Large intestine (tissue), 3 donors: ENCODE results near the gene UBAC1. TPM values are rescaled to one million over a fixed set of nuclear protein-coding genes. Genes with fewer than 3 reads are reported as not detected.

Experiments used
- DNase-seq, 2 donors: peaks; one replicate each; pipeline versions ENCODE4 v3.0.0 to v3.0.0-alpha.2; 2013
- H3K27ac ChIP-seq: one replicate; pipeline ENCODE4 v1.5.1; 2013; ENCODE audit warnings: low read length
- H3K27me3 ChIP-seq: 2 replicates; pipeline ENCODE4 v1.6.1; 2013; ENCODE audit warnings: low read length; ENCODE audit not compliant: control insufficient read depth, insufficient read depth
- H3K36me3 ChIP-seq: 2 replicates; pipeline ENCODE4 v1.6.1; 2013; ENCODE audit warnings: low read length; ENCODE audit not compliant: control insufficient read depth, insufficient read depth
- H3K4me1 ChIP-seq: one replicate; pipeline ENCODE4 v1.6.1; 2013; ENCODE audit warnings: low read length; ENCODE audit not compliant: control insufficient read depth, insufficient read depth
- H3K4me3 ChIP-seq: one replicate; pipeline ENCODE4 v1.5.1; 2013; ENCODE audit warnings: low read length
- H3K9me3 ChIP-seq: one replicate; pipeline ENCODE4 v1.6.1; 2013; ENCODE audit warnings: mild to moderate bottlenecking, low read depth, low read length, moderate library complexity; ENCODE audit not compliant: control insufficient read depth
- WGBS: methylation state at CpG from one replicate; pipeline ENCODE4 v1.1.5; 2013; ENCODE audit warnings: low lambda C conversion rate; ENCODE audit not compliant: insufficient coverage; 5-methylcytosine and 5-hydroxymethylcytosine counted together
- polyA plus RNA-seq: library from polyadenylated mRNA; unstranded; fragments of 120-200 nt; gene quantifications from one replicate; pipeline ENCODE4 v1.2.1, GENCODE V29; 2013

UBAC1 gene
- polyA plus RNA-seq, 1 donor = 21.9 TPM

GRCh38 chr9:135887585-135888050, 73.6 kb downstream of the UBAC1 start:
- Histone ChIP-seq H3K36me3 (no peaks in the 10 kb centered on the region), H3K4me1 (no peaks in the 10 kb centered on the region)
- WGBS = no CpG with 5 or more reads among the region's 12 CpGs

GRCh38 chr9:135887021-135887507, 74.1 kb downstream of the UBAC1 start:
- Histone ChIP-seq H3K36me3 (peaks cover 4% of the 10 kb centered on the region), H3K27me3 (no peaks in the 10 kb centered on the region), H3K4me1 (no peaks in the 10 kb centered on the region), H3K27ac (no peak overlapping the region), H3K9me3 (no peaks in the 10 kb centered on the region), H3K4me3 (no peak overlapping the region)
- 100% methylated on average over 2 of the region's 18 CpGs for WGBS
- DNase-seq = no peak

More at GRCh38 chr9:135887585-135888050, 73.6 kb downstream of the UBAC1 start:
- Histone ChIP-seq H3K4me3 (no peak overlapping the region), H3K9me3 (no peaks in the 10 kb centered on the region), H3K27me3 (no peaks in the 10 kb centered on the region), H3K27ac (no peak overlapping the region)
- DNase-seq = peak in 1 of 2 donors; percentile 17

GRCh38 chr9:135886147-135886981, 74.8 kb downstream of the UBAC1 start:
- Histone ChIP-seq H3K4me1 (no peaks in the 10 kb centered on the region), H3K9me3 (no peaks in the 10 kb centered on the region), H3K27me3 (no peaks in the 10 kb centered on the region), H3K36me3 (peaks cover 11% of the 10 kb centered on the region), H3K27ac (no peak overlapping the region), H3K4me3 (no peak overlapping the region)
- no CpG with 5 or more reads among the region's 21 CpGs for WGBS
- DNase-seq = no peak

- DNase-seq = no peak
- WGBS = 60% methylated on average over 1 of the region's 7 CpGs
- H3K4me1 ChIP-seq = no peaks in the 10 kb centered on the region
- no peak overlapping the region for H3K27ac ChIP-seq
- peaks cover 18% of the 10 kb centered on the region for H3K36me3 ChIP-seq
- no peaks in the 10 kb centered on the region for H3K9me3 ChIP-seq
- H3K4me3 ChIP-seq = no peak overlapping the region
- no peaks in the 10 kb centered on the region for H3K27me3 ChIP-seq
Measured at GRCh38 chr9:135885100-135885853, 75.9 kb downstream of the UBAC1 start.

- DNase-seq = no peak
- H3K27me3 ChIP-seq = no peaks in the 10 kb centered on the region
- H3K27ac ChIP-seq = no peak overlapping the region
- peaks cover 19% of the 10 kb centered on the region for H3K36me3 ChIP-seq
- no CpG with 5 or more reads among the region's 16 CpGs for WGBS
- H3K4me1 ChIP-seq = no peaks in the 10 kb centered on the region
- H3K4me3 ChIP-seq = no peak overlapping the region
- no peaks in the 10 kb centered on the region for H3K9me3 ChIP-seq
Measured at GRCh38 chr9:135884328-135885035, 76.7 kb downstream of the UBAC1 start.

- H3K9me3 ChIP-seq = no peaks in the 10 kb centered on the region
- WGBS = 100% methylated on average over 3 of the region's 15 CpGs
- DNase-seq = no peak
- no peaks in the 10 kb centered on the region for H3K4me1 ChIP-seq
- no peak overlapping the region for H3K4me3 ChIP-seq
- H3K36me3 ChIP-seq = peaks cover 22% of the 10 kb centered on the region
- H3K27me3 ChIP-seq = no peaks in the 10 kb centered on the region
- H3K27ac ChIP-seq = no peak overlapping the region
Measured at GRCh38 chr9:135883410-135884089, 77.6 kb downstream of the UBAC1 start.

Other genes with a start within 250 kb of the UBAC1 start
- gene CAMSAP1, start 53.8 kb downstream of the UBAC1 start, polyA plus RNA-seq = 9.8 TPM
- gene NACC2, start 133.9 kb upstream of the UBAC1 start, polyA plus RNA-seq = 11.8 TPM
- gene TMEM250, start 157.5 kb upstream of the UBAC1 start, polyA plus RNA-seq = 36.2 TPM
- gene LHX3, start 243.8 kb upstream of the UBAC1 start, polyA plus RNA-seq = not detected